ENCODE data around the gene MLLT6. TPM values are rescaled to one million over a fixed set of nuclear protein-coding genes. Genes with fewer than 3 reads are reported as not detected.

The MLLT6 gene
- total RNA-seq, 1 donor from 2014 or later = 70.2 TPM

DNA sequence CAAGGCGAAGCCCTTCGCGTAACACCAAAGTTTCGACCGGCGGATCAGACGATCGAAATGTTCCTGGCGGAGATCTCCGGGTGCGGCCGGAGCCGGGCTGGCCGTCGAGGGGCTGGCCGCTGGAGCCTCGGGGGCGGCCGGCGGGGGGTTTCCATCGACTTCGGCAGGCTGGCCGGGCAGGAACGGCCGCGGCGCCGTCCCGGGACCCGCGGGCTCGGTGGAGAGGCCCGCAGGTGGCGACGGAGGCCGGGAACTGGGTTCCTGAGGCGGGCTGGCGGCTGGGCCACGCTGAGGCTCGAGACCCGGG lies 31.4 kb upstream of the MLLT6 start:
- Histone ChIP-seq H3K4me3 (peak overlapping the region; percentile 48 to 54), H3K9me3 (no peaks in the 10 kb centered on the region), H3K27me3 (peaks cover 22% of the 10 kb centered on the region), H3K4me1 (peaks cover 34% of the 10 kb centered on the region), H3K27ac (no peak overlapping the region), H3K36me3 (no peaks in the 10 kb centered on the region)
- intact Hi-C loops (cut with DNase I) = no loop called here
- no peak for TF ChIP-seq CTCF (IDR thresholded peaks at IDR 0.05)
- no peak for TF ChIP-seq POLR2AphosphoS5 (IDR thresholded peaks at IDR 0.05; ENCODE audit: insufficient read depth in 1 of 2, low read depth in 1 of 2)
- TF ChIP-seq POLR2A (IDR thresholded peaks at IDR 0.05) = no peak
- DNase-seq (ENCODE audit: extremely low spot score in 2 of 2) = no peak

DNA sequence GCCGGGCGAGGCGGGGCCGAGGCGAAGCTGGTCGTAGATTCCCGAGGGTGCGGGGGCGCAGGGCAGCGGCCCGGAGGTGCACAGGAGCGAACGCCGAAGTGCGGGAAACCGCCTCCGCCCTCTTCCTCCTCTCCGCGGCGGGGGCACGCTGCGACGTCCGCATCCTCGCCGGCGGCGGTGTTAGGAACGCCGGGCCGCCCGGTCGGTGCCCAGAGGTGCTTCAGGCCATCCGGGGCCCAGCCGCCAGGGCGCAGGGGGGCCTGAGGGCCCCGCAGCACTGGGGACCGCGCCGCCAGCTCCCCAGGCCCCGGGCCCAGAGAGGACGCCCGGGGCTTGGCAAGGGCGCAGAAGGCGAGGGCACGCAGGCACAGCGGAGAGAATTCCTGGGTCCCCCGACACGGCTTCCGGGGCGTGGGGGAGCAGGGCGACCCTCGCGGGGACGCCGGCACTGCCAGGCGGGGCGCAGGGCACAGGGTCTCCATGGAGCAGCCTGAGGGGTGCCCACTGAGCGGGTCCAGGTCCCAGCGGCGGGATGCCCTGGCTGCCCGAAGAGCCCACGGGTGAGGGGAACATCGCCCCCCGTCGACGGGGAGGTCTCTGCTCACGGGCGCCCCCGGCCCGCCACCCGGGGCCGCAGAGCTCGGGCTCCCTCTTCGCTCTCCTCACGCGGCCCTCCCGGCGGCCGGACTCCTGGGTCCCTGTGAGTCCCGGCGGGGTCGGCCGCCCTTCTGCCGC lies 30.9 kb upstream of the MLLT6 start:
- H3K4me1 ChIP-seq = peaks cover 34% of the 10 kb centered on the region
- peak overlapping the region; percentile 48 to 54 for H3K4me3 ChIP-seq
- peaks cover 22% of the 10 kb centered on the region for H3K27me3 ChIP-seq
- no peak overlapping the region for H3K27ac ChIP-seq
- TF ChIP-seq POLR2AphosphoS5 (IDR thresholded peaks at IDR 0.05; ENCODE audit: insufficient read depth in 1 of 2, low read depth in 1 of 2) (no peak), CTCF (IDR thresholded peaks at IDR 0.05) (no peak), POLR2A (IDR thresholded peaks at IDR 0.05) (no peak)
- no peak for DNase-seq (ENCODE audit: extremely low spot score in 2 of 2)
- intact Hi-C loops (cut with DNase I) = no loop called here
- no peaks in the 10 kb centered on the region for H3K9me3 ChIP-seq
- H3K36me3 ChIP-seq = no peaks in the 10 kb centered on the region

GRCh38 chr17:38674749-38675615 lies 30.1 kb upstream of the MLLT6 start, which contains the start of gene EPOP:
TSS of gene EPOP (minus strand) at chr17:38674957. CDS start at chr17:38674495, 462 bp downstream.
- no peaks in the 10 kb centered on the region for H3K36me3 ChIP-seq
- intact Hi-C loops (cut with DNase I) = no loop called here
- peak within 1 kb of the TSS; percentile 48 to 54 for H3K4me3 ChIP-seq
- peaks cover 34% of the 10 kb centered on the region for H3K4me1 ChIP-seq
- H3K27me3 ChIP-seq = peaks cover 22% of the 10 kb centered on the region
- H3K9me3 ChIP-seq = no peaks in the 10 kb centered on the region
- TF ChIP-seq CTCF (IDR thresholded peaks at IDR 0.05) (no peak), POLR2AphosphoS5 (IDR thresholded peaks at IDR 0.05; ENCODE audit: insufficient read depth in 1 of 2, low read depth in 1 of 2) (peak in 1 of 2 donors; percentile 33)
- no peak for DNase-seq (ENCODE audit: extremely low spot score in 2 of 2)
- no peak within 1 kb of the TSS for H3K27ac ChIP-seq

- Histone ChIP-seq H3K4me1 (peaks cover 34% of the 10 kb centered on the region), H3K9me3 (no peaks in the 10 kb centered on the region), H3K4me3 (no peak overlapping the region), H3K36me3 (no peaks in the 10 kb centered on the region), H3K27me3 (peaks cover 22% of the 10 kb centered on the region), H3K27ac (no peak overlapping the region)
- DNase-seq (ENCODE audit: extremely low spot score in 2 of 2) = no peak
- peak in 1 of 2 donors; percentile 58 for TF ChIP-seq POLR2AphosphoS5 (IDR thresholded peaks at IDR 0.05; ENCODE audit: insufficient read depth in 1 of 2, low read depth in 1 of 2)
- no peak for TF ChIP-seq POLR2A (IDR thresholded peaks at IDR 0.05)
- TF ChIP-seq CTCF (IDR thresholded peaks at IDR 0.05) = peak; percentile 71 to 98 (median 80)
- intact Hi-C loops (cut with DNase I) = loop anchor here (2.0 kb wide), 1 partner anchor 58 kb away; no protein-coding TSS in a partner anchor
These were observed 28.2 kb upstream of the MLLT6 start for GRCh38 chr17:38676706-38677504.
